GM03348 (cell line): ENCODE measurements around the gene LEP.
"Not testable (repeated sequence)": the region's sequence is repeated elsewhere in the genome, so short reads cannot be mapped to it uniquely, and the experiment has no call there.

Experiments used
- DNase-seq: peaks from one replicate; pipeline ENCODE4 v3.0.0; 2012; ENCODE audit warnings: low spot score

Gene LEP

DNA sequence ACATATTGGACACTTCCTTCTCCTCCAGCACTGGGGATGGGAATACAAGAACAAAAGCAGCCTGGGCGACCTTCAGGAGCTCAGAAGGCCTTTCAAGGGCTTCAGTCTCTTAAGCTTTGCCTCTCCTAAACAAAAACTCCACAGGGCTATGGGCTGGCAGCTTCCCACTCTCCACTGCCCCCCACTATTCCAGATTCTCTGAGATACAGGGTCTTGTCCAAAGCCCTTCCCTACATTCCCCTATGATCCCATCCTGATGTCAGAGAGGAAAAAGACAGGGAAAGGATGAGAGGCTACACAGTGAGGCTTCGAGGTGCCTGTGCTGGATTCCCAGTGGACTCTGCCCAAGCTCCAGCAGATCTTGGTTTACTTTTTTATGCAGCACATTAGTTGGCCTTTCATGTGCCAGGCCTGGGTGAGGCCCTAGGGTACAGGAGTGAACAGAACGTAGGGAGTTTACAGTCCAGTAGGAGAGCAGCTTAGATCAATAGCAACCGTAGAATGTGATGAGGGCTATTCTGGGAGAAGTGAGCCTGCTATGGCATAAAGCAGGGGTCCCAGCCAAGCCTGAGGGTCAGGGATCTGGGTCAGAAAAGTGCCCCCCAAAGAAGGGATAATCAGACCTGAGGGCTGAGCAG lies 33.3 kb downstream of the LEP start:
- DNase-seq: no peak

DNA sequence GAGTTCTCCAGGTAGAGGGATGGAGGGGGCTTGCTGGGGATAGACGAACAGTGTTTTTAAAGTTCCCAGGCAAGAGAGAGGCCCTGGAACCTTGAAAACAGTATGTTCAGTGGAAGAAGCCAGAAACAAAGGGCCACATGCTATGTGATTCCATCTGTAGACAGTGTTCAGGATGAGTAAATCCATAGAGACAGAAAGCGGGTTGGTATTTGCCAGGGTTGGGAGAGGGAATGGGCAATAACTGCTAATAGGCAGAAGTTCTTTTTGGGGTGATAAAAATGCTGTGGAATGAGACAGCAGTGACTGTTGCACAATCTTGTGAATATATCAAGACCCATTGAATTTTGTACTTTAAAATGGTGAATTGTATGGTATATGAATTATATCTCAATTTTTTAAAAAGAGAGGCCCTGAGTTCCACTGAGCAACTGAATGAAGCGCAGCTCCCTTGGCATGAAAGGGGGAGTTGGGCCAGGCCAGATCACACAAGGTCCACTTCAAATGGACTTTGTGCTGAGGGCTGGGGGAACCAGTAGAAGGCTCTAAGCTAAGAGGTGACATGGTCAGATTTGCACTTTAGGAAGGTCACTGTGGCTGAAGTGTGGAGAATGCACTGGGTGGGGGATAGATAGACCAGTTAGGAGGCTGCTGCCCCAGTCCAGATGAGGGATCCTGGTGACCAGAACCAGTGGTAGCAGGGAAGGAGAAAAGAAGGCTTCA lies 34.0 kb downstream of the LEP start:
- DNase-seq: peak; percentile 30

DNA sequence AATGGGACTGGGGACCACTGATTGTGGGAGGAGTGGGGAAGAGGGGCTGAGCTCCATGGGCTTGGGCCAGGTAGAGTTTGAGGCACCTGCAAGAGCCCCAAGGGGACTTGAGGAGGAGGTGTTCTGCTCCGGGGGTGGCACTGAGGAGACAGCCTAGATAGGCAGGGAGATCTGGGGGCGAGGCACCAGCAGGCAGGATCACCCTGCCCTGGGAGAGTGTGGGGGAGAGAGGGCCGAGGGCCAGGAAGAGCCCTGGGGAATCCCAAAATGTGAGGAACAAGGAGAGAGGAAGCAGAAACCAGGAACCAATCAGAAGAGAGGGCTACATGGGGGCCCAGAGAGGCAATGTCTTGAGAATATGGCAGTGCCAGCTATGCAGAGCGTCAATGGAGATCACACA lies 34.6 kb downstream of the LEP start:
- no peak for DNase-seq

DNA sequence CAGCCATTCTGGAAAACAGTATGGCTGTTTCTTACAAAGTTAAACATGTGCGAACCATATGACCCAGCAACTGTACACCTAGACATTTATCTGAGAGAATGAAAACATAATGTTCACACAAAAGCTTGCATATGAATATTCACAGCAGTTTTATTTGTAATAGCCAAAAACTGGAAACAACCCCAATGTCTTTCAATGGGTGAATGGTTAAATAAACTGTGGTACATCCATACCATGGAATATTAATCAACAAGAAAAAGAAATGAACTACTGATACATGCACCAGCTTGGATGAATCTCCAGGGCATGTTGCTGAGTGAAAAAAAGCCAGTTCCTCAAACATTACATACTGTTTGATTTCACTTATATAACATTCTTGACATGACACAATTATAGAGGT lies 37.3 kb downstream of the LEP start:
- no peak for DNase-seq

DNA sequence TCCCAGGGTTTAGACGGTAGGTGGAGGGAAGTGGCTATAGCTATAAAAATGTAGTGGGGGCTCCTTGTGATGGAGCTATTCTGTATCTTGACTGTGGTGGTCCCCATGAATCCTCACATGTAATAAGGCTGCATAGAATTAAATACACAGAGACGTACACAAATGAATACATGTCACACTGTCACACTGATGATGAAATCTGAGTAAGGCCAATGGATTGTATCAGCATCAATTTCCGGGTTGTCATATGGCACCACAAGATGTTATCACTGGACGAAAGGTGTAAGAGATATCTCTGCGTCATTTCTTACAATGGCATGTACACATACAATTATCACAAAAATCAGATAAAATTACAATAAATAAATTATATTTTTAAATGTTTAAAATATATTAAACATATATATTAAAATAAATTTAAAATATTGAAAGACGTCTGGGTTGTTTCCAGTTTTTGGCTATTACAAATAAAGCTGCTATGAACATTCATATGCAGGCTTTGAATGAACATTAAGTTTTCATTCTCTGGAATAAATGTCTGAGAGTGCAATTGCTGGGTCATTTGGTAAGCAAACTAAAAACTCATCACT lies 38.1 kb downstream of the LEP start:
- DNase-seq: no peak

DNA sequence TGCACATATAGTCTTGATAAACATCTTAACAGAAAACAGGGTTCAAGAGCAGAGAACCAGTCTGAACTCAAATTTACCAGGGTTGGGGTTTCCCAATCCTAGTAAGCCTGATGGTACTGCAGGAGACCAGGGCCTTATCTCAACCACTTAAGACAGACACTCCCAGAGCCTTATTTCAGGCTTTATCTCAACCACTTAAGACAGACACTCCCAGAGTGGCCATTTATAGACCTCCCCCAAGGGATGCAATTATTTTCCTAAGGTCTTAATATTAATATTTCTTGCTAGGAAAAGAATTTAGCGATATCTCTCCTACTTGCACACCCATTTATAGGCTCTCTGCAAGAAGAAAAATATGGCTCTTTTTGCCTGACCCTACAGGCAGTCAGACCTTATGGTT lies 39.4 kb downstream of the LEP start:
- DNase-seq: not testable (repeated sequence)

DNA sequence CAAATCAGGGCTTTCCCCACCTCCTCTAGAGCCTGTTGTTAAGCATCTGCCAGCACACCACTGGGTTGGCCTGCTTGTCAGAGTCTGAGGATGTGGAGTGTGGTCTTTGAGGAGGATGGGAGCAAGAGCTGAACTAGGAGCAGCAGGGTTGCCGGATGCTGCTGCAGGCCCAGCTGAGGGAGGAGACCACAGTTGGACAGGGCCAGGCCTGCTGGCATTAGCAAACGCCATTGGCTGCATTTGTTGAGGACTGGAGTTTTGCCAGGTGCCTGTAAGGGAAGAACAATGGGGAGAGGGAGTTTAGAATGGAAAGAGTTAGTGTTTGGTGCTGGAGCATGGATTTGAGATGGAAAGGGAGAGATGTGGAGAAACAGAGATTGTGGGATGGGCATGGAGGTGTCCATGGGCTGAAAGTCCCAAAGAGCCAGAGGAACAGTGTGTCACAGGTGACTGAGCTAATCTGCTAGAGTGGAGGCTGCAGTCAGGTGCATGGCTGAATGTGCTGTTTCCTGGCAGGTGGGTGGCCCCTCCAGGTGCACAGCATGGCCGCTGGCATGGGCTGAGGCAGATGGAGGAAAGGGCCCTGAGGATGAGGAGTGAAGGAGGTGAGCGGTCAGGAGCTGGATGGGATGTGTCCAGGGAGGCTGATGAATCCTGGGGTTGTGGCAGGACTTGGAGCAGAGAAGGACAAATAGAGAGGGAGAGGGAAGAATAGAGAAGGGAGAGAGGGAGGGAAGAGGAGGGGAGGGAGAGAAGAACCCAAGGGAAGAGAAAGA lies 40.7 kb downstream of the LEP start:
- DNase-seq: no peak

DNA sequence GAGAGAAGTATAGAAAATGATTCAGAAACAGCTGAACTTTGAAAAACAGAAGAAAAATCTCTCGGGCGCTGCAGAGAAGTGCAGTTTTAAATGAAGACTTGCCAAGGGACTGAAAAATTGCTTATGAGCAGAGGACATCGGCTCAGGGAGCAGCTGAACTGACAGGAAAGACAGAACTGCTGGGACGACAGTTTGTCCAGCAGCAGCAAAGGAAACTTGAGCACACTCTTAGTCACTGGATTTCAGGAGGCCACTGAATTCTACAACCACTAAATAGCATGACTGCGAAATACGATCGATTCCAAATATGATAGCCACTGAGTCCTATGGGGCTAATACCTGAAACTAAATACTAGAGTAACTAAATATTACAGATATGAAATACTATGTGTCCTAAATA lies 43.0 kb downstream of the LEP start:
- no peak for DNase-seq

DNA sequence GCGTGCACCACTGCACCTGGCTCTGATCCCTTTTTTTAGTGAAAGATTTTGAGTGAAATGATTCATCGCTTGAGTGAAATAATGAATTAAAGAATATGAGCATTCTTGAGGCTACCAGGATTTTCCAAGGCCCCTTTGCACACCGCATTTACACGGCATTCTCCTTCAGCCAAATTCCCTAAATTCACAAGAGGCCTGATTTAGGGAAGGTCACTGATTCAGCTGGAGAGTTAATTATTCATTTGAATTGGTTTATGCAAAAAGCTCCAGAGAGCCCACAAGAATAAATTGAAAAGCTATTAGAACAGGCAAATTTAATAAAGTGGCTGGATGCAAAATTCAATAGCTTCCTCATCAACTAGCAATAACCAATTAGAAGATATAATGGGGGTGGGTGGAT lies 46.5 kb downstream of the LEP start:
- DNase-seq: no peak

DNA sequence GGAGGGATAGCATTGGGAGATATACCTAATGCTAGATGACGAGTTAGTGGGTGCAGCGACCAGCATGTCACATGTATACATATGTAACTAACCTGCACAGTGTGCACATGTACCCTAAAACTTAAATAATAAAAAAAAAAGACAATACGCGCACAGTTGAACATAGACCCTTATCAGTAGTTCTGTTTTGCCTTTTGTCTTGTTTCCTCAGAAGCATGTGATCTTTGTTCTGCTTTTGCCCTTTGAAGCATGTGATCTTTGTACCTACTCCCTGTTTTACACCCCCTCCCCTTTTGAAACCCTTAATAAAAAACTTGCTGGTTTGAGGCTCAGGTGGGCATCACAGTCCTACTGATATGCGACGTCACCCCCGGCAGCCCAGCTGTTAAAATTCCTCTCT lies 56.9 kb downstream of the LEP start:
- DNase-seq: not testable (repeated sequence)

DNA sequence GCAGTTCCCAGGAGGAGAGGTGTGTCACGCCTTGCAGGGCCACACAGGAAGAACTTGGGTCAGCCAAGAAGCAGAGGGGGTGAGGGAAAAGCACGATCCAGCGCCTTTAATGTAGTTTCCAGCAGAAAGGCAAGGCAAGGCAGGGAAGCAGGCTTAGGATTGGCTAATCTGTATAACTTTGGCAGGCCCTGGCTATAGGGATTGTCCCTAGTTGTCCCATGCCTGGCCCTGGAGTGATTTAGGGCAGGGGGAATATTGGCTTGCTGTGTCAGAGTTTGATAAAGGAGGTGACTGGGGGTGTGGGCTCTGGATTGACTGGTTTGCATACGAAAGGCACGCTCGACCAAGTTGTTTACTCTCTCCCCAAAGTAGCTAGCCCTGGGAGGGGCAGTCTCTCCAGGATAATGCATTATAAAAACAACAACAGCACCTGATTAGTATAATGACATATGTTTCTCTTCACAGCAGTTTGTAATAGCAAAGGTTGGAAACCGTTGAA lies 58.1 kb downstream of the LEP start:
- no peak for DNase-seq

DNA sequence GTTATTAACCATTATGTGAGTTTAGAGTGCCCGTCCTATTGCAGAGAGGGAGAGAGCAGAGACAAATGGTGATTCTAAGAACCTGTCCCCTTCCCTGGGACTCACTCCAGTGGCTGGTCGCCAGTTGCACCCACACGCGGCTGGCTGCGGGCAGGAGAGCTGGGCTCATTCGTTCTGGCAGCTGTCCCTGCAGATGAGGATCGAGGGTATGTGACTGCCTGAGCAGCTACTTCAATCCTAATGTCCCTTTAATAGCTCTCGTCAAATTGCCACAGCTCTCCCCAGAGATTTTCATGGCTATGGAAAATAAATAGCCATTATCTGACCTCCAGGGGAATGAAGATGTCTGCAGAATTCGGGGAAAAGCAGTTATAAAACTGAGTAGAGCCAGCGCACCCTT lies 61.1 kb downstream of the LEP start:
- no peak for DNase-seq

DNA sequence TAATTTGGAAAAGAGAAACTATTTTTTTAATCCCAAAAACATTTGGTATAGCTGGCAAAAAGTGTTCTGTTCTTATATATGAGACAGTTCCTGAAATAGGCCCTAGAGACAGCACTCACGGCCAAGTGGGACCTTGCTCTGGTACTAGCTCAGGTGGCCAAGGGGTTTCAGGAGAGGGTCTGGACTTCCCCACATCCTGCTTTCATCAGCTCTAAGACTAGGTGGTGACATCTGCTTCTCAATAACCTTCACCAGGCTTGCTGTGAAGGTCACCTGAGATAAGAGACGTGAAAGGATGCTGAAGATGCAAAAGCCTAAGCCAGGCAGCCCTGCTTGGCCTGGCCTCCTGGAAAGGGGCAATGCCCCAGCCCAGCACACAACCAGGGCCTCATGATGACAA lies 62.1 kb downstream of the LEP start:
- no peak for DNase-seq

DNA sequence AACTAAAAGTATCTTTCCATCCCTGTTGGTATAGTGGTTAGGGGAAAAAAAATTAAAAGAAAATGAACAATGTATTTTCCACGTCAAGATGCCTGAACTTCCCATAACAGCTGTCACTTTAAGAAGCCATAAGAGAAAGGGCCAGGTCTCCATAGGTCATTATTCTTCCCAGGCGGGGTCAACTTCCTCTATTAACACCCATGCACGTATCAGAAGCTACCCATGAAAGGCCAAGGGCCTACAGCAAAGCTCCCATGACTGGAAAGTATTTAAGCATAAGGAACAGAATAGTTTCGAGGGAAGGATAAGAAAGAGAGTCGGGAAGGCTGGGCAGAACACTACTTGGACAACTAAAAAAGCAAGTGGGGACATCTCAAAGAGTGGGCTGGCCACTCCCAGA lies 62.6 kb downstream of the LEP start:
- no peak for DNase-seq

DNA sequence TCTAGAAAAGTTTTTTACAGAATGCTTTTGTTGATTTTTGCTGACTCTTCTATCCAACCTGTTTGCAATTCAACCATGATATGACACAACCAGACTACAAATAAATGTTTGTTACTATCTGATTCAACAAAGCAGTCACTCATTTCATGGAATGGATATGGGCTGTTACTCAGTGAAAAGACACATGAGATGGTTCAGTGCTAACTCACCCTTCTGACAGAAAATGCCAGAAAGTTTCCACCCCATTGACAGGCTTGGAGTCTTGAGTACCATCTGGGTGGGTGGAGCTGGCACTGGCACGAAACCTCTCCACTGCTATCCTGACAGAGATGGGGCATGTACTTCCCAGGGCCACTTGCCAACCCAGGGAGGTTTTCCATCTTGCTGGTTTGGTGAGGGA lies 63.1 kb downstream of the LEP start:
- DNase-seq: peak; percentile 35

DNA sequence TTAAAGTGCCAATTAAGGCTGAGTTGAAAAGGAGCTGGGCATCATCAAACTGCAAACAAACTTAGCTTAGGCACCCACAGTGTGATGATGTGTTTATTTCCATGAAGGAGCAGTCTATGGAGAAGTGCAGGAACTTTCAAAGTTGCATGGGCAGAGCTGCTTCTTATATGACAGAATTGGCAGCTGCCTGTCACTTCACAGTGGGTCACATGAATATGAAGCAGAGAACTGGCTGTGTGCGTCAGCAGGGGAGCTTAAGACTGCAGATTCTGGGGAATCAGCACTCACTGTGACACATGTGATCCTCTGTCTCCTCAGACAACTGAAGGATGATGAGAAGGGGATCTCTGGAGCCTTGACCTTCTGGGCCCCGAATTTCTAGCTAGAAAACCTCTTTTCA lies 66.0 kb downstream of the LEP start:
- no peak for DNase-seq
